DOHH2 (cell line): Measurements from ENCODE around the gene SPNS2.

Experiments used
- H3F3A ChIP-seq: fragments of 200-600 bp; sonication (generic), shearing (Covaris generic); 2 replicates; pipeline ENCODE4 v1.6.0; 2016; ENCODE audit warnings: antibody characterized with exemption, mild to moderate bottlenecking; ENCODE audit not compliant: control insufficient read depth, insufficient read depth
- H3K27ac ChIP-seq: fragments of 200-600 bp; sonication (generic); 2 replicates; pipeline ENCODE4 v1.5.1; 2014; ENCODE audit warnings: low read depth, mild to moderate bottlenecking, low read length, moderate library complexity
- H3K27me3 ChIP-seq: fragments of 200-600 bp; sonication (generic); 2 replicates; pipeline ENCODE4 v1.6.1; 2014; ENCODE audit warnings: mild to moderate bottlenecking, low read length, mixed read lengths; ENCODE audit not compliant: control insufficient read depth
- H3K36me3 ChIP-seq: fragments of 200-600 bp; sonication (generic); 2 replicates; pipeline ENCODE4 v1.6.1; 2014; ENCODE audit warnings: mild to moderate bottlenecking, low read length, moderate library complexity, mixed read lengths; ENCODE audit not compliant: control insufficient read depth
- H3K4me1 ChIP-seq: fragments of 200-600 bp; sonication (generic); 2 replicates; pipeline ENCODE4 v1.6.1; 2014; ENCODE audit warnings: mild to moderate bottlenecking, low read length, mixed read lengths; ENCODE audit not compliant: control insufficient read depth
- H3K4me2 ChIP-seq: fragments of 200-600 bp; sonication (generic); 2 replicates; pipeline ENCODE4 v1.6.0; 2014; ENCODE audit warnings: mild to moderate bottlenecking, low read length, moderate library complexity
- H3K4me3 ChIP-seq: fragments of 200-600 bp; sonication (generic); 2 replicates; pipeline ENCODE4 v1.5.1; 2014; ENCODE audit warnings: mild to moderate bottlenecking, low read length, mixed read lengths
- H3K79me2 ChIP-seq: fragments of 200-600 bp; sonication (generic); 2 replicates; pipeline ENCODE4 v1.6.1; 2014; ENCODE audit warnings: mild to moderate bottlenecking, low read length, mixed read lengths; ENCODE audit not compliant: control insufficient read depth
- H3K9me2 ChIP-seq: fragments of 200-600 bp; sonication (generic); replicated peaks from 2 replicates; pipeline ENCODE4 v1.6.1; 2014; ENCODE audit warnings: mild to moderate bottlenecking, low read length, mixed read lengths; ENCODE audit not compliant: control insufficient read depth
- H3K9me3 ChIP-seq: fragments of 200-600 bp; sonication (generic); 2 replicates; pipeline ENCODE4 v1.6.1; 2014; ENCODE audit warnings: antibody characterized with exemption, low read length, mixed read lengths; ENCODE audit not compliant: control insufficient read depth, insufficient read depth
- H4K20me1 ChIP-seq: fragments of 200-600 bp; sonication (generic); 2 replicates; pipeline ENCODE4 v1.6.0; 2014; ENCODE audit warnings: low read depth, mild to moderate bottlenecking, antibody characterized with exemption, low read length, moderate library complexity; ENCODE audit not compliant: control insufficient read depth, insufficient read depth
- CTCF ChIP-seq: fragments of 200-600 bp; sonication (generic); IDR thresholded peaks from one replicate; pipeline ENCODE4 v1.5.1; 2014; ENCODE audit warnings: antibody characterized with exemption, mild to moderate bottlenecking, low read depth, low read length; ENCODE audit not compliant: poor library complexity, severe bottlenecking
- EZH2phosphoT487 ChIP-seq: fragments of 200-600 bp; sonication (generic); IDR thresholded peaks from 2 replicates; pipeline ENCODE4 v1.6.1; 2017; ENCODE audit warnings: borderline replicate concordance, mild to moderate bottlenecking, antibody characterized with exemption, low read length, moderate library complexity, mixed read lengths

The SPNS2 gene

GRCh38 chr17:4542726-4543191 is 44.1 kb downstream of the SPNS2 start:
- peaks cover 95% of the 10 kb centered on the region for H3K36me3 ChIP-seq
- H3K27me3 ChIP-seq = no peaks in the 10 kb centered on the region
- no peaks in the 10 kb centered on the region for H4K20me1 ChIP-seq
- TF ChIP-seq EZH2phosphoT487 (no peak), CTCF (no peak)
- no peaks in the 10 kb centered on the region for H3K4me1 ChIP-seq
- H3F3A ChIP-seq = peaks cover 10% of the 10 kb centered on the region
- no peaks in the 10 kb centered on the region for H3K9me2 ChIP-seq
- no peaks in the 10 kb centered on the region for H3K79me2 ChIP-seq
- no peak overlapping the region for H3K4me2 ChIP-seq
- no peaks in the 10 kb centered on the region for H3K9me3 ChIP-seq
- no peak overlapping the region for H3K27ac ChIP-seq
- no peak overlapping the region for H3K4me3 ChIP-seq

- Histone ChIP-seq H3K9me2 (no peaks in the 10 kb centered on the region), H3K4me1 (no peaks in the 10 kb centered on the region), H3K4me2 (no peak overlapping the region), H3K4me3 (no peak overlapping the region), H3K9me3 (no peaks in the 10 kb centered on the region), H3F3A (peaks cover 8% of the 10 kb centered on the region; the same call in 1 of the 2 replicates), H4K20me1 (no peaks in the 10 kb centered on the region), H3K27ac (no peak overlapping the region), H3K27me3 (no peaks in the 10 kb centered on the region), H3K79me2 (no peaks in the 10 kb centered on the region), H3K36me3 (peaks cover 95% of the 10 kb centered on the region)
- TF ChIP-seq EZH2phosphoT487 (no peak), CTCF (no peak)
Measured at GRCh38 chr17:4543557-4544026, 44.9 kb downstream of the SPNS2 start.

- peaks cover 7% of the 10 kb centered on the region; the same call in 1 of the 2 replicates for H3F3A ChIP-seq
- peaks cover 95% of the 10 kb centered on the region for H3K36me3 ChIP-seq
- no peaks in the 10 kb centered on the region for H3K4me1 ChIP-seq
Measured at GRCh38 chr17:4544135-4544950, 45.7 kb downstream of the SPNS2 start.

More at GRCh38 chr17:4544135-4544950, 45.7 kb downstream of the SPNS2 start:
- Histone ChIP-seq H3K9me3 (no peaks in the 10 kb centered on the region), H3K27ac (no peak overlapping the region), H3K4me3 (no peak overlapping the region), H3K4me2 (no peak overlapping the region), H3K27me3 (no peaks in the 10 kb centered on the region), H4K20me1 (no peaks in the 10 kb centered on the region), H3K79me2 (no peaks in the 10 kb centered on the region; the same call in 1 of the 2 replicates), H3K9me2 (no peaks in the 10 kb centered on the region)
- no peak for TF ChIP-seq EZH2phosphoT487
- no peak for TF ChIP-seq CTCF
